Renal cortex interstitium (tissue), 11 donors: ENCODE measurements around the gene EPB41. TPM values are rescaled to one million over a fixed set of nuclear protein-coding genes. Genes with fewer than 3 reads are reported as not detected.
"Not testable (repeated sequence)": the region's sequence is repeated elsewhere in the genome, so short reads cannot be mapped to it uniquely, and the experiment has no call there.

Source experiments
- DNase-seq, 11 donors: peaks; one replicate each; pipeline ENCODE4 v3.0.0-alpha.2; 2013; ENCODE audit warnings: low read depth in 9 of 11, low spot score in 4 of 11; ENCODE audit errors: extremely low read depth in 1 of 11
- polyA plus RNA-seq, 3 donors: library from polyadenylated mRNA; unstranded; fragments of 120-200 nt; gene quantifications; one replicate each; pipeline ENCODE4 v1.2.1, GENCODE V29; 2013; ENCODE audit not compliant: insufficient read length in 3 of 3

EPB41 gene
- polyA plus RNA-seq, 3 donors: 49.0 to 60.1 (median 53.6) TPM

DNA sequence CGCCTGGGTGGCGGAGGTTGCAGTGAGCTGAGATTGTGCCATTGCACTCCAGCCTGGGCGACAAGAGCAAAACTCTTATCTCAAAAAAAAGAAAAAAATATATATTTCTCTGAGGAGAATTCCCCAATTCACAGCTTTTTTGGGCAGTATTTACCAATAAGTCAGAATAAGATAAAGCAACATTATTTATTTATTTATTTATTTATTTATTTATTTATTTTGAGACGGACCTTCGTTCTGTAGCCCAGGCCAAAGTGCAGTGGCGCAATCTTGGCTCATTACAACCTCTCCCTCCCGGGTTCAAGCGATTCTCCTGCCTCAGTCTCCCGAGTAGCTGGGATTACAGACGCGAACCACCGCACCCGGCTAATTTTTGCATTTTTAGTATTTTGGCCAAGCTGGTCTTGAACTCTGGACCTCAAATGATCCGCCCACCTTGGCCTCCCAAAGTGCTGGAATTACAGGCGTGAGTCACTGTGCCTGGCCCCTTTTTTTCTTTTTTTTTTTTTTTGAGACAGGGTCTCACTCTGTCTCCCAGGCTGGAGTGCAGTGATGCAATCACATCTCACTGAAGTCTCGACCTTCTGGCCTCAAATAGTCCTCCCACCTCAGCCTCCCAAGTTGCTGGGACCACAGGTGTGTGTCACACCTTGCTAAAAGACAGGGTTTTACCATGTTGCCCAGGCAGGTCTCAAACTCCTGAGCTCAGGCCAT lies 165.7 kb downstream of the EPB41 start:
- DNase-seq: not testable (repeated sequence)

DNA sequence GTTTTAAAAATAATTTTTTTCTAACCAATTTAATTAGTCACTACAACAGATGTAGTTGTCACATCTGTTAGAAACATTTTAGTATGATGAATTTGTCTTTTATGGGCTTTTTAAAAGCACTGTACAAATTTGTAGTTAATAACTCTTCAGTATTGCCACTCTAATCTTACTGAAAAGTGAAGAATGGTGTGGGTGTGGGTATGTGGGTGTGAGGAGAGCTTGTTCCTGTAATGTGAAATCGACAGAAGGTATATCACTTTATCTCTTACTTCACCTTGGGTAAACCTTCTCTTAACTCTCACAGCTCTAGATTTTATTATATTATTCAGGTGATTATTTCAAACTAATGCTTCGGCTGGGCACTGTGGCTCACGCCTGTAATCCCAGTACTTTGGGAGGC lies 166.8 kb downstream of the EPB41 start:
- DNase-seq: no peak

DNA sequence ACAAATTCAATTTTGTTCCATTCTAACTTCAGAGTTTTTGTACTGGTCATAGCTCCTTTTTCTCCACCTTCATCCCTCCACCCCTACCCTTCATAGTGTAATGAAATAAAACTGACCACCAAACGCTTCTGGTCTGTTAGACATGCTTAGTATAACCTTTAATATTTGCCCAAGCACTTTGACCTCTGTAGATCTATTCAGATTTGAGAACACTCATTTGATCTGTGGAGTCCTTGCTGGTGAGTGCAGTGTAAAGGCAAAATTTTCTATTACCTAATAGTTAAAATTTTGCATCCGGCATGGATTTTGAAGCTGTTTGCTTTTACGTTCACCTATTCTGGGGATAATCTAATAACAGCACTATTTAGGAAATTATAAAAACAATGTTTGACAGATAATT lies 168.2 kb downstream of the EPB41 start:
- no peak for DNase-seq

DNA sequence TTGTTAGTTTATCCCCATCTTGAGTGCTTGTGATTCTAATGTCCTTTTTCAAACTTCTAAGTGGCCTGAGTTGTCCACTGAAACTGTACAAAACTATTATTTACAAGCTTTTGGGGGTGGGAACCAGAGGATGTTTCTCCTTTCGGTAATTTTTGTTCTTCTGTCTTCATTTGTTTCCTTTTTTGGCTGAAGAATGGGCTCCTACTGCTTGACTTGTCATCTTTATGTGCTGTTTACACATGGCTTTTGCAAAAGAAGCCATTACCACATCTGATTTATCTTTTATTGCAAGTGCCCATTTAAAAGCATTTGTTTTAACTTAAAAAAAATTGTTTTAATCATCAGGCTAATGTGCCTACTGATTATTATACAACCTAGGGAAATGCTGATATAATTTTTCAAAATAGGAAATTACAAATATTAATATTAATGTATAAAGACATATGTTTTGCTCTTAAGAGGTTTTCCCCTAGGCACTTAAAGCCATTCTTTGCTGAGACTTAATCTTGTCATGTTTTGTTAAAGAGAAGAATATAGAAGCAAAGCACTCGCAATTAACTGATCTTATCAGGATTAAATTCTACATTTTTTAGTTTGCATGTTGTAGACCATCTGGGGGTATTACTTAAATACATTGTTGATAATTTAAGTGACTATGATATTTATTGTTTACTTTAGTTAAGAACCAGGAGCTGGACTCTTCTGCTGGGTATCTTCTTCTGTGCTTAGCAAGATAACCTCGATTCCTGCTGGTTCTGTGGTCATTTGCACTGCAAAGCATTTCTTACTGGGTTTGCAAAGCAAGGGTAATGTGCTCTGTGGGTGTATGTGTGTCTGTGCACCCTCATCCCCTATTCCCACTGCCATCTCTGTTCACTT lies 169.2 kb downstream of the EPB41 start:
- peak in 1 of 11 donors; percentile 9 for DNase-seq

DNA sequence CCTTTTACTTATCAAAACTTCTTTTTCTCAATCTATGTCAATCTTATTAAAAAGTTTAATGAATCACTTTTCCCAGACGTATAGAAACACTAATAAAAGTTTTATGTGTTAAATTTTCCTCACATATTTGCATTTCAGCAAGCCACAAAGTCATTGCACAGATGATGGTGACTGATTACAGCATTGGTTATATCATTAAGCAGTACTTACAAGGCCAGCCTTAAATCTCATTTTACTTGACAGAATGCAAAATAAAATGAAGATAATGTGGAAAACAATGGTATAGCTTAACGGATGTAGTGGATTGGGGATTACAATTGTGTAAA lies 169.8 kb downstream of the EPB41 start:
- no peak for DNase-seq

DNA sequence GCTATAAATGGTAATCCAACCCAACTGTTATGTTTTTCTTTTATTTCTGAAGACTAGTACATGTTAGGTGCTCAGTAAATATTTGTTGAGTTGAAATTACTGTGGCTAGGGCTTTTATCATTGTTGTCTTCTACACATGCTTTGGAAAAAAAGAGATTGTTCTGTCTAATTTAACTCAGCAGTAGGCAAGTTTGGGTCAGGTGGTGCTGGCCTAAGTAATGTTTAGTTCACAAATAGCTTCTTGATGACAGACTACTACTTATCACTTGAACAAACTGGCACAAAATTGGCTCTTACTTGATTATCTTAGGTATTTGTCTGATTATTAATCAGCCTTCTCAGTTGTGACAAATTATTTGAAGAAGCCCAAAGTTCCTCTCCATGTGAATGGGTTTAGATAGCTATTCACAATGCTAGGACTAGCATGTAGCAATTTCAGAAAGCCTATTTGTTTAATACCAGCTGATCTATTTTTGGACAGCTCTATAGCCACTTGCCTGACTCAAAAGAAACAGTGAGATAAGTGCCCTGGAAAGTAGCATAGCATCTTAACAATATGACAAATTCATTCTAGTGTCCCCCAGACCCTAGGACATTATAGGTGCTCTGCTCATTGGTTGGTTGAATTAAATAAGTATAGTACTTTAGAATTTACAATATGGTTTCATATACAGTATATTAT lies 176.7 kb downstream of the EPB41 start:
- no peak for DNase-seq

DNA sequence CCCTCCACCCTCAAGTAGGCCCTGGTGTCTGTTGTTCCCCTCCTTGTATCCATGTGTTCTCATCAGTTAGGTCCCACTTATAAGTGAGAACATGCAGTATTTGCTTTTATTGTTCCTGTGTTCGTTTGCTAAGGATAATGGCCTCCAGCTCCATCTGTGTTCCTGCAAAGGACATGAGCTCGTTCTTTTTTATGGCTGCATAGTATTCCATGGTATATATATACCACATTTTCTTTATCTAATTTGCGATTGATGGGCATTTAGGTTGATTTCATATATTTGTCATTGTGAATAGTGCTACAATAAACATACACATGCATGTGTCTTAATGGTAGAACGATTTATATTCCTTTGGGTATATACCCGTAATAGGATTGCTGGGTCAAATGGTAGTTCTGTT lies 178.3 kb downstream of the EPB41 start:
- not testable (repeated sequence) for DNase-seq

DNA sequence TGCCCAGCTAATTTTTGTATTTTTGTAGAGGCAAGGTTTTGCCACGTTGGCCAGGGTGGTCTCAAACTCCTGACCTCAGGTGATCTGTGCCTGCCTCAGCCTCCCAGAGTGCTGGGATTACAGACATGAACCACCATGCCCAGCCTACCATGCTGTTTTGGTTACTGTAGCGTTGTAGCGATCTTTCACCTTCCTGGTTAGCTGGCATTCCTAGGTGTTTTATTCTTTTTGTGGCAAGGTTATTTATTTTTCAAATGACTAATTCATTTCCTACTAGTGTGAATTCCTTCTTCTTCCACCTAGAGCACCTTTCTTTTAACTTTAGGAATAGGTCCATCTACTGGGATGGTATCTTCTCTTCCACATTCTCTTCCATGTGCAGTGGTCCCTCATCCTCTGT lies 180.1 kb downstream of the EPB41 start:
- no peak for DNase-seq

DNA sequence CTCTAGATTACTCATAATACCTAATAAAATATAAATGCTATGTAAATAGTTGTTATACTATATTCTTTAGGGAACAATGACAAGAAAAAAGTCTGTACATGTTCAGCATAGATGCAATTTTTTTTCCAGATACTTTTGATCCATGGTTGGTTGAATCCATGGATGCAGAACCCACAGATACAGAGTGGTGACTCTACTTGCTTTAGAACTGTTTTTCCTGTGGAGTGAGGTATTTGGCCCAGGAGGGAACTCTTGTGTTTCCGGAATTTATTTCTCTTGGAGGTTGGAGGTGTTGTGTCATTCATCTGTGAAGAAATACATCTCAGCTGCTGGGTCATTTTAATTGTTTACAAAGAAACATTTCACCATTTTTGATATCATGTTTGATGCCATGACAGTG lies 180.6 kb downstream of the EPB41 start:
- DNase-seq: no peak

DNA sequence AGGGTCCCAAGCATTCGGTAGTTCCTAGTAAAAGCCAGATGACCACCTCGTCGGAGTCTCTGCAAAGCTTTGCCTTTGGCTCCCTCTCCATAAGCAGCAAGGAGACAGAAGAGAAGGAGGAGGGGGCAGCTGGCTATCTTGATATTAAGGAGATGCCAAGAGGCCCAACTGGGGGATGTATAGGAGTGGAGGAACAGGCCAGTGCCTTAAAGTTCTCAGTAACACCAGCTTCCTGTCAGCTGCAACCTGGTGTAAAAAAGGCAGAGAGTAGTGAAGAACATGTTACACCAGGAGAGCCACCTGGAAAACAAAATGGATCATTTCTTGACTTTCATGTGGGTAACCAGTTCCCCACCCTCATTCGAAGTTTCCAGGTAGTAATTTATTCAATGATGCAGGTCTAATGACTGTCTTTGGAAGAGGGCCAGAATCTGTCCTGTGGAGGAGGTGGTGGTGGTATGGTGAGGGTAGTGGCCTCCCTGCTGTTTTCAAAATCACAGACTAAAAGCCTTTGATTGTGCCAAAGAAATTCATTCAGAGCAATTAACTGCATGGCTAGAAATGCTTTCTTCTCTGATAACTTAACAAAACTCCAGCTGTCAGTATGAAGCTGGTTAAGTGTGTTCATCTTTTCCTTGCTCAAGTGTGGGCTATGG lies 182.0 kb downstream of the EPB41 start:
- DNase-seq: peak in 2 of 11 donors; percentile 10 to 36

DNA sequence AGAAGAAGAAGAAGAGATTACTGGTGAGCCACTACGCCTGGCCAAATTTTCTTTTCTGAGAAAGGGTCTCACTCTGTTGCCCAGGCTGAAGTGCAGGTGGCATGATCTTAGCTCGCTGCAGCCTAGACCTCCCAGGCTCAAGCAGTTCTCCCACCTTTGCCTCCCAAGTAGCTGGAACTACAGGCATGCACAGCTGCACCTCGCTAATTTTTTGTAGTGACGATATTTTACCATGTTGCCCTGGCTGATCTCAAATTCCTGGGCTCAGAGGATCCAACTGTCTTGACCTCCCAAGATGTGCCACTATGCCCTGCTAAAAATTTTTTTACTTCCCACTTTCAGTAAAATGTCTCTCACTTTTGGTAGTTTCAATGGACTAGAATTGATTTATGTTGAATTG lies 184.9 kb downstream of the EPB41 start:
- no peak for DNase-seq

DNA sequence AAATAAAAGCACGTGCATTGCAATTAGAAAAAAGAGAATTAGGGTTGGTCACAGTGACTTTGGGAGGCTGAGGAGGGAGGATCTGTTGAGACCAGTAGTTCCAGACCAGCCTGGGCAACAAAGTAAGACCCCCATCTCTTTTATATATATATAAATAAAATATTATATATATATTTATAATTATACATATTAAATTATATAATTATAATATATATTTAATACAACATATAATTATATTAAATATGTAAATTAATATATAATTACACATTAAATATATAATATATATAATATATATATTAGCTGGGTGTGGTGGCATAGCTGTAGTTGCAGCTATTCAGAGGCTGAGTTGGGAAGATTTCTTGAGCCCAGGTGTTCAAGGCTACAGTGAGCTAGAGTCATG lies 186.1 kb downstream of the EPB41 start:
- DNase-seq: no peak

DNA sequence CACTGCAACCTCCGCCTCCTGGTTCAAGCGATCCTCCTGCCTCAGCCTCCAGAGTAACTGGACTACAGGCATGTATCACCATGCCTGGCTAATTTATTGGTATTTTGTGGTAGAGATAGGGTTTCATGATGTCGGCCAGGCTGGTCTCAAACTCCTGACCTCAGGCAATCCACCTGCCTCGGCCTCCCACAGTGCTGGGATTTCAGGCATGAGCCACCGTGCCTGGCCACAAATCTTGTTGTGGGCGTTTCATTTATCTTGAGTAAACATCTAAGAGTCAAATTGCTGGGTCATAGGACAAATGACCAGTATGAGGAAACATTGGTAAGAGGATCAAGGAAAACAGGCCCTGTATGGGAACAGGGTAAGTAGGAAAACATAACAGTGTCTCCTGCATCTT lies 191.5 kb downstream of the EPB41 start:
- no peak for DNase-seq

DNA sequence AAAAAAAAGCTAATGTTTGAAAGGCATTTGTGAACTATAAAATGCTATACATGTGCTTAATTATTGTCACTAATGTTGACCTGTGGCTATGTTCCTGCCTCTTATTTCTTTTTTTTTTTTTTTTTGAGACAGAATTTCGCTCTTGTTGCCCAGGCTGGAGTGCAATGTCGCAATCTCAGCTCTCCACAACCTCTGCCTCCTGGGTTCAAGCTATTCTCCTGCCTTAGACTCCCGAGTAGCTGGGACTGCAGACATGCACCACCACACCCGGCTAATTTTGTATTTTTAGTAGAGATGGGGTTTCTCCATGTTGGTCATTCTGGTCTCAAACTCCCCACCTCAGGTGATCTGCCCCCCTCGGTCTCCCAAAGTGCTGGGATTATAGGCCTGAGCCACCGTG lies 193.7 kb downstream of the EPB41 start:
- DNase-seq: not testable (repeated sequence)

DNA sequence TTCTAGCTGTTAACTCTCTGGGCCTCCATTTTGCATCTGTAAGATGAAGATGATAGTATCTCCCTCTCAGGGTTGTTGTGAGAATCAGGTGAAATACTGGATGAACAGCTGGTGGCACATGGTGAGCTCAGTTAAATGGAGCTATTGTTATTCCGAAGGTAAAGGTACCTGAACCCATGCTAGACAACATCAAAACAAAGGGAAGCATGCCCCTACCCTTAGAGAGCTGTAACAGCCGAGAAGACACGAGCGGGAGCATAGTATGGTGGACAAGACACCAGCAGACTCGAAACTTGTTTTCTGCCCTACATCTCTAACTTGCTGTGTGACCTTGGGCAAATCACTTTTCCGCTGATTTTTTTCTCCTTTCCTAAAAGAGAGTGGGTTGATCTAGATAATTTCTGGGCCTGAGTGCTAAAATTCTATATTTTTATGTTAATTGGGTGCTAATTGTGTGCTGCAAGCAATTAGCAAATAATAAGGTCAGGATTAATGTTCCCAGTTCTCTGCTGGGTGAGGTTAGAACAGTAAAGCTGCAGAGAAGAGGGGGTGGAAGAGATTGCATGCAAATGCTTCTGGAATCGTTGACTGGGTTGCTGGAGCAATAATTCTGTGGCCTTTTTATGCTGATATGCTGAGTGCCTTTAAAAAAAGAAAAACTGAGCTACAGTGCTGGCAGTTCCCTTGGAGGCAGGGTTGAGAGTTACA lies 198.5 kb downstream of the EPB41 start:
- no peak for DNase-seq

DNA sequence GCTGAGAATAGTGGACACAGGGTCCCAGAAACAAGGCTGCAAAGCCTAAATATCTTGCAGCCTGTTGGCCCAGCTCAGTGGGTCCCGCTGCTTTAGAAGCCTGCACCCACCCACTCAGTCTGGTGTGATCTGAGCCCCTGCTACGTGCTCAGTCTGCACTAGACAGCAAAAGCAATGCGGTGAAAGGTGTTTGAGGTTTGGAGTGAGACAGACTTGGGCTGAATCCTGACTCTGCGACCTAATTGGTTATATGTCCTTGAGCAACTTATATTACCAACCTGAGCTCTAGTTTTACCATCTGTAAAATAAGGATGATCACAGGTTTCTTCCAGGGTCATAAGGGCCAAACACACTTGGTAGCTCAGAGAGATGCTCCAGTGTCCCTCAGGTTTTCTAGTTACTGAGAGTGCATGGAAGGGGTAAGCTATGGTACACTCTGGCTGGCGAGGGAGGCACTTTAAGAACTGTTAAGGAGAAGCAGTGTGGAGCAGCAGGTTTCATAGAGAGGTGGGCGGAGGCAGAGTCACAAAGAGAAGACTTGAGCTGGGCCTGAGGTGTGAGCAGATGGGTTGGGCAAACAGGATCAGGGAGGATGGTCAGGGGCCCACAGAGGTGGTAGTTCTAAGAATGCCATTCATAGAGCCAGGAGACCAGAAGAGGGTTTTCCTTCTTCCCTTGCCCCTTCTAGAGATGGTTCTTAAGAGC lies 199.2 kb downstream of the EPB41 start:
- no peak for DNase-seq

DNA sequence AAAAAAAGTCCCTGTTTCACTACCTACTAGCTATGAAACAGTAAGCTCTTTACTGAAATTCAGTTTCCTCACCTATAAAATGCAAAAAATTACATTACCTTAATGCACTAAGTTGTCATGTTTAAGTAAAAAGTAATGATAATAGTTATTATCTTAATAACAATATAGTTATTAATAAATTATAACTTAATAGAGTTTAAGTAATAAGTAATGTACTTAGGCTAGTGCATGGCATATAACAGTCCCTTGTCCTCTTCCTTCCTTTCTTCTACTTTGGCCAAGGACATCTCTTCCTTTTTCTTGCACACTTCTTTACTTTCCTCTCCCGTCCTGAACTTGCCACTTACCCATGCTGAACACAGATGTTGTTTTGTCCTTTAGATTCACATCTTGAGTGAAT lies 200.3 kb downstream of the EPB41 start:
- DNase-seq: no peak

DNA sequence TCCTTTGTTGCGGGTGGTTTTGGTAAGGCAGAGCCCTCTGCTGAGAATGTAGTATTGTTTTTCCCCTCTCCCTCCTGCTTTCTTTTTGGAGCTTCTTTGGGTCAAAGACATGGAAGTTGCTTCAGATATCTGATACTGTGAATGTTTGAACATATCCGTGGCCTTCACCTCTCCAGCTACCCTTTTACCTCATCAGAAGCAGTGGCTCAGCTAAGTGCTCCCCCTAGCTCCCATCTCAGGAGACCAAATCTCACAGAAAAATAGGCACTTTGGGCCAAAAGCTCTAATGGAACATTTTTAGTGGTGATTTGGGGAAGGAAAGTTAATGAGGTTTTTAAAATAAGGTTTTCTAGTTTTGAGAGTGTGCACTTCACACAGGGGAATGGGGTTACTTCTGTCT lies 203.0 kb downstream of the EPB41 start:
- DNase-seq: no peak
